ELF-1 (cell line): ENCODE measurements around the gene ARFGAP2.
"Not testable (repeated sequence)": the region's sequence is repeated elsewhere in the genome, so short reads cannot be mapped to it uniquely, and the experiment has no call there.

Experiments used
- DNase-seq: peaks from one replicate; pipeline ENCODE4 v3.0.0-alpha.2; 2016; ENCODE audit warnings: low read depth, low spot score

The ARFGAP2 gene

DNA sequence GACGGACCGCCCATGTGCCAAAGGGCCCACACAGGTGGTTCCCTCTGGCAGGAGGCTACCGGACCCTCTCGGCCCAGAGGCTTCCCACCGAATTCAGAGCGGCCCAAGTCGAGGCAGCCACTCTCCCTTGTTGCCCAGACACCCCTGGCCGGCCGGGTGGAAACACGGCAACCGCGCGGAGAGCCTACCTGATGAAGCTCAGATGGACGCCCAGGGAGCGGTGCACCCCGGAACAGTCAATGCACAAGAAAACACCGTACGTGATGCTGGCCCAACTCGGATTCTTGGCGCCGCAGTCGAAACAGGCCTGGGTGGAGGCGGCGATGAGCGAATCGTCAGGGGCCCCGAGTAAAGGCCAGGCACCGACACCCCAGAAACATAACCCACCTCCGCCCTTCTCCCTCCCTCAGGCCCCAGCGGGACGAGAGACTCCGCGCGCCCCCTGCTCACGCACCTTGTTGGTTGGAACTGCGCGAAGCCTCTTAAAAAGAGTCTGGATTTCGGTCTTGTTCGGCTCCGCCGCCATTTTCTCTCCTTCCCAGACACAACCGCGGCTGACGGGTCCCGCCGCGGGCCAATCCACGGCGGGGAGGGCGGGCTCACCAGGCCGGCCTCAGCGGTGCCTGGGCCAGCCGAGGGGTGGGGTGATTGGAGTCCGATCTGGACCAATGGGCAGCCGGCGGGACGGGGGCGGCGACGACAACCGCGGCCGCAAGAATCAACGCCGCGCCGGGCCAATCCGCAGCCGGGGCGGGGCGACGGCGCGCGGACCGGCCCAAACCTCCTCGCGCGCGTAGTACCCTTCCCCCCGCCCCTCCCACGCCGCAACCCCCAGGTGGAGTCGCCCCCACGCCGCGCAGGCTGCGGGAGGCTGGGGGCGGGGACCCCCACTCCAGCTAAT, at the start of gene ARFGAP2:
Gene ARFGAP2, minus strand, starts transcription at position 552 of the 901 bp plus-strand sequence. Its CDS starts 26 bp downstream, at position 526.
- DNase-seq: peak; percentile 97

DNA sequence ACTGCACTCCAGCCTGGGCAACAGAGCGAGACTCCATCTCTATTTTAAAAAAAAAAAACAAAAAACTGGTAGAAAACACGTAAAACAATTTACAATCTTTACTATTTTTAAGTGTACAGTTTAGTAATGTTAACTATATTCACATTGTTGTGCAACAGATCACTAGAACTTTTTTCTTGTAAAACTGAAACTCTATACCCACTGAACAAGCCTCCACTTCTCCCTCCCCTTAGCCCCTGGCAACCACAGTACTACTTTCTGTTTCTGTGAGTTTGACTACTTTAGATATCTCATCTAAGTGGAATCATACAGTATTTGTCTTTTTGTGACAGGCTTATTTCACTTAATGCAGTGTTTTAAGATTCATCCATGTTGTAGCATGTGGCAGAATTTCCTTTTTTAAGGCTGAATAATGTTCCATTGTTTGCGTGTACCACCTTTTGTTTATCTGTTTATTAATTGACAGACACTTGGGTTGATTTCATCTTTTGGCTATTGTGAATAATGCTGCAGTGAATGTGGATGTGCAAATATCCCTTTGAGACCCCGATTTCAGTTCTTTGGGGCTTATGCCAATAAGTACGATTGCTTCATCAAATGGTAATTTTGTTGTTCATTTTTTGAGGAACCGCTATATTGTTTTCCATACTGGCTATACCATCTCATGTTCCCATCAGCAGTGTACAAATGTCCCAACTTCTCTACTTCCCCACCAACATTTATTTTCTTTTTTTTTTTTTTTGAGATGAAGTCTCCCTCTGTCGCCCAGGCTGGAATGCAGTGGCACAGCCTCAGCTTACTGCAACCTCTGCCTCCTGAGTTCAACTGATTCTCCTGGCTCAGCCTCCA, 49.1 kb upstream of the ARFGAP2 start:
- DNase-seq: no peak

DNA sequence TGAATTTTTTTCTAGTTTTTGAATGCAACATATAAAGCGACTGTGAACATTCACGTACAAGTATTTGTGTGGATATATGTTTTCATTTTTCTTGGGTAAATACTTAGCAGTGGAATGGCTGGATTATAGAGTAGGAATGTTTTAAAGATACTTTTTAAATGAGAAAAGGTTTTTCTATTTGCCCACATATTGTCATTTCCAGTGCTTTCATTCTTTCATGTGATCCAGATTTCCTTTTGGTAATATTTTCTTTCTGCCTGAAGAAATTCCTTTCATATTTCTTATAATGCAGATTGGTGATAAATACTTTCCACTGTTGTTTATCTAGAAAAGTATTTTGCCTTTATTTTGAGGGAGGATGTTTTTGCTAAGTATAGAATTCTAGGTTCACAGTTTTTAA, 46.0 kb upstream of the ARFGAP2 start:
- DNase-seq: no peak

DNA sequence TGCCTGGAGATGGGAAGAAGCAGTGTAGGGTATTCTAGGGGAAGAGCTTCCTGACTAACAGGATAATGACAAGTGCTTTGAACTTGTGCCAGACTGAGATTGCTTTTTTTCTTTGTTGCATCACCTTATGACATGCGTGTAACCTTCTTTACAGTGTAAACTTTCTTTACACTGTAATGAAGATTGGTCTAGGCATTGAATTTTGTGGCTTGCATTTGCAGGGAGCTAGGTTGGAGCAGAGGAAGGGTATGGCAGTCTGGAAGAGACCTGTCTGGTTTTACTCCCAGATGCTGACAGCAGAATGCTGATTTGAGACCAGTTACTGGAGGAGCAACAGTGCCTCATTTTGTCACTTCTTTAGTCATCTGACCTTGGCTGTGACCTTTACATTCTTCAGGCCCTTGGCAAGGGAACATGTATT, 43.7 kb upstream of the ARFGAP2 start:
- DNase-seq: no peak

DNA sequence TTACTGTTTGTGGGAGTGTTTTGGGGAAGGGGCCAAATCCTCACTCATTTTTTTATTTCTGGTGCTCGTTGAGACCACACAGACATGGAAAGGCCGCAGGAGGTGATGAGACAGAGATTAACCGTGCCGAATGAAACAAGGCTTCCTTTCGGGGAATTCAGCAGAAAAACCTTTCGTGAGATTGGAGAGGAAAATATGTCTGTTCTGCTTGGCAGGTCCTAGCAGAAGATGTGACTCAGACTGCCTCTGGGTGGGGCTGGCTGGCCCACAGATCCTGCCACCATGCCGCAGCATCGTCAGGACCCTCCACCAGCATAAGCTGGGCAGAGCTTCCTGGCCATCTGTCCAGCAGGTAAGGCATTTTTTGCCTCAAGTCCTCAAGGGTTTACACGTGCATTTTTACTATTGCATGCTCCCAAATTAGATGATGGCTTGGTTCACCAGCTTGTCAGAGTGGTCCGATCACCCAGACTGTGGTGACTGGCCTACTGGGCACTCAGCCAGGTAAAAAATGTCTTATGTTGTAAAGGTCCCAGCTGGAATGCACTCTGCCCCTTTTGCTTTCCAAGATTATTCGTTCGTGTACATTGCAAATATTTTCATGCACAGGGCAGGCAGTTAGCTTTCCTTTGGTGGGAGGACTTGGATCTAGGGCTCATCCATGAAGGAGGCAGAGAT, 39.6 kb upstream of the ARFGAP2 start:
- DNase-seq: peak; percentile 47

DNA sequence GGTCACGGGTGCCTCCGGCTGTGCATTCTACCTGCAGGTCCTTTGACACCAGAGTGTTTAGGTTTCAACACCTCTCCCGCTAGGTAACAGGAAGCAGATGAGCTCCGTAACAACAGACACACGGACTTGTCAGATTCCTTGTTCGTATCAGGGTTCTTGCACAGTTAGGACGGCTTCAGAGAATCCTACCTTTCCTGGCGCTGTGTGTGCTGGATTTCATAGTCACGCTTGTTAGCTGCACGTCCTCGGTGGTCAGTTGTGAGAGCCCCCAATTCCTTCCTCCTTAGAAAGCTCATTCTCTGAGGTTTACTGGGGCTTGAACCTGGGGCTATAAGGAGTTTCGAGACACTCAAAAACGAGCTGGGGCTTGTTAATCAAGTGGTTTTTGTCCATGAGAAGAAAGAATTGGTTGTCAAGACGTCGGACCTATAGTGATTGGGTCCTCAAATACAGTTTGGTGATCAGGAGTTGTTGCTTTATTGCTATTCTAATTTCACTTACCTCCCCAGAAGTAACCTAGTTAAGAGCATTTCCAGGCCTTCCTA, 38.8 kb upstream of the ARFGAP2 start:
- no peak for DNase-seq

DNA sequence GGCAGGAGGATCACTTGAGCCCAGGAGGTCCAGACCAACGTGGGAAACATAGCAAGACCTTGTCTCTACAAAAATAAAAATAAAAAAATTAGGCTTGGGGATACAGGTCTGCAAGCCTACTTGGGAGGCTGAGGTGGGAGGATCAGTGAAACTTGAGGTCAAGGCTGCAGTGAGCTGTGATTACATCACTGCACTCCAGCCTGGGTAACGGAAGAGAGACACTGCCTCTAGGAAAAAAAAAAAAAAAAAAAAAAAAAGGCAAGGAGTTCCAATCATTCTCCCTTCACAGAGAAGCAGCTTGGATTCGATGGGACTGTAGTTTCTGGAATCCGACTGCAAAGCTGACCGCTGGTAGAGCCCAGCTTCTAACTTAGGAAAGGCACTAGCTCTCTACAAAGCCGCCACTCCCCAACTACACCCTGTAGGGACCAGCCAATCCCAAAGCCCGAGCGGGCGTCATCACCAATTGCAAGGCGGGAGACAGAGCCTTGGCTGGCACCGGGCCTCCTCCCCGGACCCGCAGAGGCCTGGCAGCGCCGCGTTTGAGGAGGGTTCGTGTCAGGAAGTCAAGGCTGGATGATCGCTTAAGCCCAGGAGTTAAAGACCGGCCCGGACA, 37.4 kb upstream of the ARFGAP2 start:
- peak; percentile 90 for DNase-seq

DNA sequence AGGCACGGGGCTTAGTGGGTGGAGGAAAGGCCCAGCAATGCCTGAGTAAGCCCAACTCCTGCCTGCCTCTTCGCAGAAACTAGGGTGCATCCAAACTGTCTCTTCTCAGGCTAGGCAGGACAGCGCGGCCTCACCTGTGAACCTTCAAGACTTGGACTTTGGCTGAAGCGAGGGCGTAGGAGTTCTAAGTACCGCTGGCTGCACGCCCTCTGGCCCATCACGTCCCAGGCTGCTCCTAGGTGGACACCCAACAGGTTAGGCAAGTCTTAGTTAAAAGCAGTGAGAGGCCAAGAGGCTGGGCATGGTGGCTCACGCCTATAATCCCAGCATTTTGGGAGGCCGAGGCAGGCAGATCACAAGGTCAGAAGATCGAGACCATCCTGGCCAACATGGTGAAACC, 36.3 kb upstream of the ARFGAP2 start:
- peak; percentile 75 for DNase-seq

DNA sequence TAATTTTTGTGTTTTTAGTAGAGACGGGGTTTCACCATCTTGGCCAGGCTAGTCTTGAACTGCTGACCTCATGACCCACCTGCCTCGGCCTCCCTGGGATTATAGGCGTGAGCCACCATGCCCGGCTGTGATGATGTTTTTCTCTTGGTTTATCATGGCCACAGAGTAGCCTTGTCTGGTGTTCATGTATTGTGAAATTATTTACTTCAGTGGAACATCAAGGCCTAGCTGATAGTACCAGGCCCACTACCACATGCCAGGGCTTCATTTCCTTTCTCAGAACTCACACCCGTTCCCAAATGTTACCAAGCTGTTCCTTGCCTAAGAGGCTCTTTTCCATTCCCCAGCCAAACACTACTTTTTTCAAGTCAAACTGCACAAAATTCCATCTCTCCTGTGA, 31.9 kb upstream of the ARFGAP2 start:
- no peak for DNase-seq

DNA sequence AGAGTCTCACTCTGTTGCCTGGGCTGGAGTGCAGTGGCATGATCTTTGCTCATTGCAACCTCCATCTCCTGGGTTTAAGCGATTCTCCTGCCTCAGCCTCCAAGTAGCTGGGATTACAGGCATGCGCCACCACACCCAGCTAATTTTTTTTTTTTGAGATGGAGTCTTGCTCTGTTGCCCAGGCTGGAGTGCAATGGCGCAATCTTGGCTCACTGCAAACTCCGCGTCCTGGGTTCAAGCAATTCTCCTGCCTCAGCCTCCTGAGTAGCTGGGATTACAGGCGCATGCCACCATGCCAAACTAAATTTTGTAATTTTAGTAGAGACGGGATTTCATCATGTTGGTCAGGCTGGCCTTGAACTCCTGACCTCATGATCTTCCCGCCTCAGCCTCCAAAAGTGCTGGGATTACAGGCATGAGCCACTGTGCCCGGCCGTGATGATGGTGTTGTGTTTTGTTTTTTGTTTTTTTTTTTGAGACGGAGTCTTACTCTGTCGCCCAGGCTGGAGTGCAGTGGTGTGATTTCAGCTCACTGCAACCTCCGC, 31.4 kb upstream of the ARFGAP2 start:
- DNase-seq: not testable (repeated sequence)

DNA sequence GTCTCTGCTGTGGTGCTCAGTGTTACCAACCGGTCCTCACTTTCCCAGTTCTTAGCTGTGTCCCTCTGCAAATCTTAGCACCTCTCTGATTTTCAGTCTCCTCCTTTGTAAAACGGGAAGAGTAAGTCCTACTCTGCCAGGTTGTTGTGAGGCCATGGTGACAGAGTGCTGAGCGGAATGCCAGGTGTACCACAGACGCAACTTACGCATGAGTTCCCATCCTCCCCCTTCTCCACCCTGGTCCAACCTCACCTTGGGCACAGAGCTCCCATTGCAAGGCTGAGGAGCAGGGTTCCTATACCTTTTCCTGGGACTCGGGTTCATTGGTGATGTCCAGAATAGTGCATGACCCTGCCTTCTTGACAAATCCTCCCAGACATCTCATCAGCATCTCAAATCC, 30.8 kb upstream of the ARFGAP2 start:
- DNase-seq: no peak

DNA sequence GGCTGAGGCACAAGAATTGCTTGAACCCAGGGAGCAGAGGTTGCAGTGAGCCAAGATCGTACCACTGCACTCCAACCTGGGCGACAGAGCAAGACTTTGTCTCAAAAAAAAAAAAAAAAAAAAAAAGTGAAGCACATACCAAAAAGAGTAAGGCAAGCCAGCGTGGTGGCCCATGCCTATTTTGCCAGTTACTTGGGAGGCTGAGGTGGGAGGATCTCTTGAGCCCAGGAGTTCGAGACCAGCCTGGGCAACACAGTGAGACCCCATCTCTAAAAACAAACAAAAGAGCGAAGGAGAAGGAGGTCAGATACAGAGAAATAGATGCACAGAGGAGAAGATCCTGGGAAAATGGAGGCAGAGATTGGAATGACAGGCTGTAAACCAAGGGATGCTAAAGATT, 29.9 kb upstream of the ARFGAP2 start:
- DNase-seq: not testable (repeated sequence)

DNA sequence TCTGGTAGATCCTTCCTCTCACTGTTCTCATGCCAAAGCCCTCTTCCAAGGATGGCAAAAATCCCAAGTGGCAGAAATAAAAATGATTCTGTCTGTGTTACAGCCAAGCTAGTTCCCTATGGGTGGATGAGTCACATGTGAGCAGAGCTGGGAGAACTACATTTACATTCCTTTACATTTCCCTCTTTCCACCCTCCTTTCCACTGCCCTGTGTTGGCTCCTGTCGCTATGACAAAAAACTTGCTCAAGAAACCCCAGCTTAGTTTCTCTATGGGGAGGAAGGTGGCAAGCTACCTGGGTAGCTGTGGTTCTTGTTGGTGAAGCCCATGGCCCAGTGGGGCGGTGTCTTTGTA, 27.9 kb upstream of the ARFGAP2 start:
- no peak for DNase-seq

DNA sequence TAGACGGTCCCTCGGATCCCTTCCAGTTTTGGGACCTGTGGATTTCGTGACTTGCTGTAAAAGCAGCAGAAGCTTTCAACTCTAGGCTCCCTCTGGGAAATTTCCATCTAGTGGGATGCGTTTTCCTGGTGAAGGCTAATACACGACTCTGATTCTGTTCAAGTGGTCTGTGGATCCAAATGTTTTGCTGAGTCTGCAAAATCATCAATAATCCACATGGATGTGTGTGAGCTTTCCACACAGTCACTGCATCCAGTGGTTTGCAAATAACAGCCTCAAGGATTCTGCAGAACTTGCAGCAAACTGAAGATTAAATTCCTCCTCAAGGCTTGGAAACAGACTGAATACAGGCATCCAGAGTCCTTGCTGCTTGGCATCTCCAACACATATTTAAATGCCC, 25.9 kb upstream of the ARFGAP2 start:
- no peak for DNase-seq

DNA sequence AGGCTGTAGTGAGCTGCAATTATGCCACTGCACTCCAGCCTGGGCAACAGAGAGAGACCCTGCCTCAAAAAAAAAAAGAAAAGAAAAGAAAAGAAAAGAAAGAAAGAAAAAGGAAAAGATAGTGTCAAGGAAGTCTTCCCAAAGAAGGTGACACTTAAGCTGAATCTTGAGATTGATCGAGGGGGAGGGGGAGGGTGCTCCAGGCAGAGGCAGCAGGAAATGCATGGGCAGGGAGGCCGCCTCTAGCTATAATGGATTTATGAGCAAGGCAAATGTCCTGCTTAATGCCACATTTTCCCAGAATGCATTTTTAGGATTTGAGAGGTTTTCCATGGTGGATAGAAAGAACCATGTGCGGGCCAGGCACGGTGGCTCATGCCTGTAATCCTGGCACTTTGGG, 24.3 kb upstream of the ARFGAP2 start:
- DNase-seq: no peak

DNA sequence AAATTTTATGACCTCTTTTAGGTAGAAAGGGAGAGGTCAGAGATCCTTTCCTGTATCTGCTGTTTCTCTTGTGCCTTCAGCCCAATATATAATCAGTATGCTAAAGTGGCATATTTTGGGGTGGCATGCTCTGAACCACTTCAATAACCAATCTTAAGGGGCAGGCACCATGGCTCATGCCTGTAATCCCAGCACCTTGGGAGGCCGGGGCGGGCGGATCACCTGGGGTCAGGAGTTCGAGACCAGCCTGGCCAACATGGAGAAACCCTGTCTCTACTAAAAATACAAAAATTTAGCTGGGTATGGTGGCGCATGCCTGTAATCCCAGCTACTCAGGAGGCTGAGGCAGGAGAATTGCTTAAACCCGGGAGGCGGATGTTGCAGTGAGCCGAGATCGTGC, 21.5 kb upstream of the ARFGAP2 start:
- DNase-seq: not testable (repeated sequence)

DNA sequence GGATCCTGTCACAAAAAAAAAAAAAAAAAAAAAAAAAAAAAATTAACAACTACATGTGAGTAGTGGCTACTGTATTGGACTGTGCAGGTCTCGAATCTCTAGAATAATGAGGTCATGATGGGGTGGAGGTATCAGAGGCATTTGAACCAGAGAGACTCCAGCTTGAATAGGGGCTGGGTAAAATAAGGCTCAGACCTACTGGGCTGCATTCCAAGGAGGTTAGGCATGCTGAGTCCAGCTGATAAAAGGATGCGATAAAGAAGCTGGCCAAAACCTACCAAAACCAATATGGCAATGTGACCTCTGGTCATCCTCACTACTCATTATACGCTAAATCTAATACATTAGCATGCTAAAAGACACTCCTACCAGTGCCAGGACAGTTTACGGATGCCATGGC, 15.4 kb upstream of the ARFGAP2 start:
- peak; percentile 74 for DNase-seq

DNA sequence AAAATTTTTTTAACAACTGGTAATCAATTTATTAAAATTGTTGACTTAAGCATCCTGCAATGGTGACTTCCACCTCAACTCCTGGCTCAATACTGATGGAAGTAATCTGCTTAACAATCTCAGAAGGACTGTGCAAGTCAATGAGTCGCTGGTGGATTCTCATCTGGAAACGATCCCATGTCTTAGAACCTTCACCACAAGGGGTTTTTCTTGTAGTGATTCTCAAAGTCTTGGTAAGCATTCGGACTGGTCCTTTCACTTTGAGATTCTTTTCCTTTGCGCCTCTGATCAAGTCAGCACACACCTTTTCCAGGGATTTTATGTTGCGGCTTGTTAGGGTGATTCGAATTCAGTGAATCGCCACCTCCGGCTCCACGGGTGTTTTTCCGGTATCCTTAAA, 14.5 kb upstream of the ARFGAP2 start:
- DNase-seq: not testable (repeated sequence)

DNA sequence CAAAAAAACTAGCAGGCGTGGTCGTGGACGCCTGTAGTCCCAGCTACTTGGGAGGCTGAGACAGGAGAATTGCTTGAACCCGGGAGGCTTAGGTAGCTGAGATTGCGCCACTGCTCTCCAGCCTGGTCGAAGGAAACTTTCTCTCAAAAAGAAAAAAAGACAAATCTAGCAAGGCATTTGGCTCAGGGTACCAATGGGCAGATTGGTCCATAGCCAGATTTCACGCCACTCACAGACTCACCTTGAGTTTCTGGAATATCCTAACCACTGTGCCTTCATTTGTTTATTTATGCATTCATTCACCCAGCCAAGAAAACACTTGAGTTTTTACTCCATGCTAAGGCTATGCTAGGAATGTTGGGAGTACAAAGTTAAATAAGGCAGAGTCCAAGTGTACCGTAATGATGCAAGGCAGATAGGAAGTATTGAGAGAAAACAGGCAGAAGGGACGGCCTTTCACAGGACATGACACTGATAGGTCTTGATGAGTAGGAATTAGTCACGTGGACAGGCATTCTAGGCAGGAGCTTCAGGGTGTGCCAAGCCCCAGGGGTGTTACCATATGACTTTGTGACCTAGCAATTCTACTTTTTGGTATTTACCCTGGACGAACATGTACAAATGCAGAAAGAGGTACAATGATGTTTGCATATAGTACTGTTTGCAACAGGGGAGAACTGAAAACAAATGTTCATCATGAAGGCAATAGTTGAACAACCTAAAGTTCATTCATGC, 12.6 kb upstream of the ARFGAP2 start:
- DNase-seq: no peak

DNA sequence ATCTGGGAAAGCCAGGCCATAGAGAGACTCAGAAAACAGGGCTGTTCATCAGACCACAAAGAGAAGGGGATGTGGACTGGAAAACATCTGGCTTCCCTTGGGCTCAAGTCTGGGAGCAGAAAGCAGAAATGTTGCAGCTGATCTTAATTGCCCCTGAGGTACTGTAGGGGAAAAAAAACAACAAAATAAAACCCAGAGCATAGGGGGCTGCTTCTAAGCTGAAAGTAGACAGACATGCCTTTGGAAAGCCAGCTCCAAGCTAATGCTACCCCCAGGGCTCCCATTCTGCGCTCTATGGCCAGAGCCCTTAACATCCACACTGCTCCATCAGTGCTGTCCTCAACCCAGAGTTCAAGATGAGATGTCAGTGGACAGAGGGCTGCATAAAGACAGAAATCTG, 11.6 kb upstream of the ARFGAP2 start:
- peak; percentile 73 for DNase-seq
